Upper lobe of left lung (tissue), 4 donors: ENCODE data around the gene PEPD.

Source experiments
- POLR2AphosphoS5 ChIP-seq, 2 donors: sonication (generic); formaldehyde crosslinking; IDR thresholded peaks; one replicate each; pipeline ENCODE4 v1.5.1; 2017; ENCODE audit warnings: antibody characterized with exemption in 2 of 2
- TF ChIP-seq, protein P1 (sequence below), 6 experiments: fragments of 450-650 bp in 4 of 6; fragments of 200-600 bp in 2 of 6; sonication (generic) in 2 of 6; IDR thresholded peaks; one replicate each; pipeline ENCODE4 v1.5.1; 2016 to 2019; ENCODE audit warnings: antibody characterized with exemption in 6 of 6

DNA sequence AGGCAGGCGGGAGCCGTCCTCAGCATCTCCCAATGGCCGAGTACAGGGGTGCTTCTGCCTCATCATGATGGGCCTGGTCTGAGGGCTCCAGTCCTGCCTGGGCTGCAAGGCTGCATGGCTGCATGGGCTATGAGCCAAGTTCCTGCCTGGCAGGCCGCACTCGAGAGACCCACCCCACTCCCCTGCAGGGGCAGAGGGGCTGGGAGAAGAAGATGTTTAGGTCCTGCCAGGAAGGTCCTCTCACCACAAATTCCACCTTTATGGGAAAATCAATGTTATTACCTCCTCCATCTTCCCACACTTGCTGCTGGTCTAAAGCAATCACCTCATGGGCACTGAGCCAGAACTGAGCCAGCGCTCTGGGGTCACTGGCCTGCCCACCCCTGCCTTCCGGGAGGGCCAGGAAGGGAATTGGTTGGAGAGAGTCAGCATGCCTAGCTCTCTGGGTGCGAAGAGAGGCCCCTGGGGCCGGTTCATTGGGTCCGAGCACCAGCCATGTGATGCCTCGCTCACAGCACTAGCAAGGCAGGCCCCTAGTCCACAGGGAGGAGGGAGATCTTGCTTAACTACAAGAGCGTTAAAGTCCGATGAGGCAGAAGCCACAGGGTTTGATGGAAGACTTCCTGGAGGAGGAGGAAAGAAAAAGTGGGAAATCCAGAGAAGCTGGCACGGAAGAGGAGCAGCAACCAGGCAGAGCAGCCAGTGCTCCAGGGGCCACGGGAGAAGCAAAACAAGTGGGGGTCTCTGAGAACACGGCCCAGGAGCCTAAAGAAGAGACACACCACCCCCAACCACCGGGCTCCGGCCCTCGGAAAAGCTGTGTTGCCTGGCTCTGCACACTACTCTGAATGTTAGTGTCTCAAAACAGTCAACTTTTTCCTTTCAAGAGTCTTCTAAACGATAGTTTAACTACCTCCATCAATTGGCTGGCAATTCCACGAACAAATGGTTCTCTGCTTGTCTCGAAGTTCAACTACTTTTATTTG is 84.9 kb downstream of the PEPD start:
- TF ChIP-seq, protein P1, sequence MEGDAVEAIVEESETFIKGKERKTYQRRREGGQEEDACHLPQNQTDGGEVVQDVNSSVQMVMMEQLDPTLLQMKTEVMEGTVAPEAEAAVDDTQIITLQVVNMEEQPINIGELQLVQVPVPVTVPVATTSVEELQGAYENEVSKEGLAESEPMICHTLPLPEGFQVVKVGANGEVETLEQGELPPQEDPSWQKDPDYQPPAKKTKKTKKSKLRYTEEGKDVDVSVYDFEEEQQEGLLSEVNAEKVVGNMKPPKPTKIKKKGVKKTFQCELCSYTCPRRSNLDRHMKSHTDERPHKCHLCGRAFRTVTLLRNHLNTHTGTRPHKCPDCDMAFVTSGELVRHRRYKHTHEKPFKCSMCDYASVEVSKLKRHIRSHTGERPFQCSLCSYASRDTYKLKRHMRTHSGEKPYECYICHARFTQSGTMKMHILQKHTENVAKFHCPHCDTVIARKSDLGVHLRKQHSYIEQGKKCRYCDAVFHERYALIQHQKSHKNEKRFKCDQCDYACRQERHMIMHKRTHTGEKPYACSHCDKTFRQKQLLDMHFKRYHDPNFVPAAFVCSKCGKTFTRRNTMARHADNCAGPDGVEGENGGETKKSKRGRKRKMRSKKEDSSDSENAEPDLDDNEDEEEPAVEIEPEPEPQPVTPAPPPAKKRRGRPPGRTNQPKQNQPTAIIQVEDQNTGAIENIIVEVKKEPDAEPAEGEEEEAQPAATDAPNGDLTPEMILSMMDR (IDR thresholded peaks at IDR 0.05) = no peak
- no peak for TF ChIP-seq POLR2AphosphoS5 (IDR thresholded peaks at IDR 0.05)
